ENCODE data around the gene MTG1.
"Not testable (repeated sequence)": the region's sequence is repeated elsewhere in the genome, so short reads cannot be mapped to it uniquely, and the experiment has no call there.

Gene MTG1

GRCh38 chr10:133378251-133379096 is 15.5 kb upstream of the MTG1 start:
- DNase-seq (ENCODE audit: low read depth) = peak; percentile 45

- peak; percentile 40 for DNase-seq (ENCODE audit: low read depth)
Measured at GRCh38 chr10:133379152-133379800, 14.7 kb upstream of the MTG1 start, which contains the start of gene PAOX. Gene PAOX (plus strand): TSS chr10:133379262. CDS start chr10:133379317, 55 bp downstream.

GRCh38 chr10:133379801-133380666 is 13.9 kb upstream of the MTG1 start:
- DNase-seq (ENCODE audit: low read depth) = no peak

- DNase-seq (ENCODE audit: low read depth) = no peak
Measured at GRCh38 chr10:133381036-133381435, 12.9 kb upstream of the MTG1 start.

GRCh38 chr10:133383551-133383950 is 10.4 kb upstream of the MTG1 start:
- DNase-seq (ENCODE audit: low read depth) = no peak

GRCh38 chr10:133384071-133384470 is 9.9 kb upstream of the MTG1 start:
- no peak for DNase-seq (ENCODE audit: low read depth)

DNA sequence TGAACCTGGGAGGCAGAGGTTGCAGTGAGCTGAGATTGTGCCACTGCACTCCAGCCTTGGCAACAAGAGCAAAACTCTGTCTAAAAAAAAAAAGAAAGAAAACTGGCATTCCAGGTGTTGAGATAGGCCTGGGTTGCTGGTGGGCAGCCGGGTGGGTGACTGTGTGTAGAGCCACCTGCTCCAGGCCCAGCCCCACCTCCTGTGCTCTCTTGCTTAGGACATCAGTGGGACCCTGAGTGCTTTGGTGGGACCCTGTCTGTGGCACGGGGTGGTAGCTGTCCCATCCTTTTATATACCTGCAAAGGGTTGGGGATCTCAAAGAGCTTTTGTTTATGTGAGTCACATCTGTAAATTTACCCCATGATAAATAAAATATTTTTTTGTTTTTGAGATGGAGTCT is 8.7 kb upstream of the MTG1 start:
- DNase-seq (ENCODE audit: low read depth) = no peak

- DNase-seq (ENCODE audit: low read depth) = not testable (repeated sequence)
Measured at GRCh38 chr10:133386951-133387350, 7.0 kb upstream of the MTG1 start.

DNA sequence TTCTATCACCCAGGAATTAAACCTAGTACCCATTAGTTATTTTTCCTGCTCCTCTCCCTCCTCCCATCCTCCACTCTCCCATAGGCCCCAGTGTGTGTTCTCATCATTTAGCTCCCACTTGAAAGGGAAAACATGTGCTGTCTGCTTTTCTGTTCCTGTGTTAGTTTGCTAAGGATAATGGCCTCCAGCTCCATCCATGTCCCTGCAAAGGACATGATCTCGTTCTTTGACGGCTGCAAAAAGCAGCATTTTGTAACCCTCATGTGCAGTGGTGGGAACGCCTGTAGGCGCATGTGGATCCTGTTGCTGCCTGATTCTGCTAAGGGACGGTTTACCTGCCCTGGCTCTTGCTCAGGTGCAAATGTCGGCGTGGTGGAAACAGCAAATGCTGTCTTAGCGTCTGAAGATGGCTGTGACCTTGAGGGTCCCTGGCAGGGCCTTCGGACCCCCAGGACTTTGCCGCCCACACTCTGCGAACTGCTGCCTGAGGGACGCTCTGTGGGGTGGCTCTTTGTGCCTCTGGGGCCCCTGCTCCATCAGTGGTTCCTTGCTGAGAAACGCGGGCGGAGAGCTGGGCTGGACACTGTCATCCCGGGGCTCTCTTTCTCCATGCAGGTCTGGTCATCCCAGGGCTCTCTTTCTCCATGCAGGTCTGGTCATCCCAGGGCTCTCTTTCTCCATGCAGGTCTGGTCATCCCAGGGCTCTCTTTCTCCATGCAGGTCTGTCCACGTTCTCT is 5.6 kb upstream of the MTG1 start:
- DNase-seq (ENCODE audit: low read depth) = no peak

DNA sequence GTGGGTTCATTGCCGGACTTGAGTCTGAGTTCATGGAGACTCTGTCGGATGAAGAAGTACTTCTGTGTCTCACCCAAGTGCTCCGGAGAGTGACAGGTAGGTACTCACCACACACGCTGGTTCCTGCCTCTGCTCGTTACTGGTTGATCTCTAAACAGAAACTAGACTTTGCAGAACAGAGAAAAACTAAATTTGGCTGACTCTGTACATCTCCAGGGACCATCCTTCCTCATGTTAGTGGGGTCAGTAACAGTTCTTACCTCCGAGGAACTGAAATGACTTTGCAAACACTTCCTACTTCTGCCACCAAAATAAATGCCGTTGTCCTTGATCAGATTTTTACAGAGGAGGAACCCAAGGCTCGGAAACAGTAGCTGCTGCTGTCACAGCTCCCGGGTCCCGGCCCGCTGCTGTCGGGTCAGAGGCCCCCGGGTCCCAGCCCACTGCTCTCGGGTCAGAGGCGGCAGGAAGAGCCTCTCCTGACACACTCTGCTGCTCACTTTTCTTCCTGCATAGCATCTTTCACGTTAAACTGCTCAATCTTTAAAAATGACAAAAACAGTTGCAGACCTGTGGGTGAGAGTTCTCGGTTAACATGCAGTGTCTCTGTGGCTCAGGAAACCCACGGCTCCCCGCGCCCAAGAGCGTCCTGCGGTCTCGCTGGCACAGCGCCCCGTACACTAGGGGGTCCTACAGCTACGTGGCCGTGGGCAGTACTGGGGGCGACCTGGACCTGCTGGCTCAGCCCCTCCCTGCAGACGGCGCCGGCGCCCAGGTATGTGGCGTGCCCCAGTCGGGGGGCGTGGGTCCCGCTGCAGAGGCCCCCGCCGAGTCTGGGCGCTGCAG is 4.8 kb upstream of the MTG1 start:
- DNase-seq (ENCODE audit: low read depth) = no peak

GRCh38 chr10:133390597-133391248 is 3.2 kb upstream of the MTG1 start:
- no peak for DNase-seq (ENCODE audit: low read depth)

- DNase-seq (ENCODE audit: low read depth) = no peak
Measured at GRCh38 chr10:133391249-133391635, 2.7 kb upstream of the MTG1 start.

- no peak for DNase-seq (ENCODE audit: low read depth)
Measured at GRCh38 chr10:133391761-133392518, 2.0 kb upstream of the MTG1 start.

GRCh38 chr10:133393401-133394063 is 425 bp upstream of the MTG1 start:
- DNase-seq (ENCODE audit: low read depth) = peak; percentile 93

GRCh38 chr10:133394801-133395221 is 854 bp downstream of the MTG1 start:
- DNase-seq (ENCODE audit: low read depth) = no peak

GRCh38 chr10:133396035-133396624 is 2.2 kb downstream of the MTG1 start:
- DNase-seq (ENCODE audit: low read depth) = no peak

DNA sequence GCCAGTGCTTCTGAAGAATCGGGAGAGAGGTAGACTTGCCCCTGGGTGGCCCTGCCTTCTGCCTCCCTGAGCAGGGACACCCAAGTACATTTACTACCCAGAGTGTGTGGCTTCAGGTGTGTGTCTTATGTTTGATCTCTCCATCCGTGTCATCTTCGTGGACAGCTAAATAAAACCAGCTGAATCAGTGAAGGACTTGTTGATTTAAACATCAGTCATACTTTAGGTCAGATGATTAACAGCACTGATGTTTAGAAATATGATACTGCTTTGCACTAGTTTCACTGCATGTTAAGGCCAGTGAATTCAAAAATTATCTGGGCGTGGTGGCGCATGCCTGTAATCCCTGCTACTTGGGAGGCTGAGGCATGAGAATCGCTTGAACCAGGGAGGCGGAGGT is 4.0 kb downstream of the MTG1 start:
- DNase-seq (ENCODE audit: low read depth) = no peak

- DNase-seq (ENCODE audit: low read depth) = no peak
Measured at GRCh38 chr10:133399123-133399601, 5.2 kb downstream of the MTG1 start.
